GM12878 (cell line): ENCODE measurements around the gene TRABD2B. TPM values are rescaled to one million over a fixed set of nuclear protein-coding genes. Genes with fewer than 3 reads are reported as not detected.

ENCODE experiments used
- ATAC-seq: fragments of 200-7000 bp; cut with Tn5 transposase; 3 replicates; pipeline ENCODE4 v1.9.1; 2020; ENCODE audit warnings: mild to moderate bottlenecking, moderate library complexity
- BruUV-seq: library from RNA; stranded (reverse); fragments of 400-500 nt; replicated peaks from 2 replicates; lab custom pipeline; 2021; lab: Mats Ljungman, UMichigan
- CTCF ChIA-PET: fragments of 300-600 bp; sonication (Branson Sonifier 250); formaldehyde crosslinking; extraction: SDS; loops from one replicate; lab custom pipeline; 2021; ENCODE audit warnings: inconsistent platforms; lab: Yijun Ruan, JAX
- POLR2A ChIA-PET: fragments of 350-600 bp; formaldehyde crosslinking; extraction: SDS; loops from one replicate; lab custom pipeline; 2021; ENCODE audit warnings: inconsistent platforms; lab: Charles Lee
- RAD21 ChIA-PET: fragments of 300-600 bp; sonication (Branson Sonifier 250); formaldehyde crosslinking; loops from one replicate; lab custom pipeline; 2023; ENCODE audit warnings: antibody characterized with exemption; ENCODE audit not compliant: unreplicated experiment; lab: Charles Lee
- SMC1A ChIA-PET: fragments of 300-600 bp; sonication (Branson Sonifier 250); formaldehyde crosslinking; loops from one replicate; lab custom pipeline; 2023; ENCODE audit not compliant: unreplicated experiment, uncharacterized antibody; lab: Charles Lee
- DNase-seq: peaks from one replicate; pipeline ENCODE4 v3.0.0-alpha.2; 2011; ENCODE audit warnings: low read depth, low spot score
- FAIRE-seq: peaks from 3 replicates; lab custom pipeline; 2011; peaks lifted over from hg19 to GRCh38; lab: Jason Lieb, UNC
- H2AFZ ChIP-seq: 2 replicates; pipeline ENCODE4 v1.6.0; 2011; ENCODE audit warnings: low read depth, low read length, control low read depth; ENCODE audit not compliant: control insufficient read depth
- H3K27ac ChIP-seq: 2 replicates; pipeline ENCODE4 v1.5.1; 2011; ENCODE audit warnings: control low read depth; ENCODE audit not compliant: control insufficient read depth, insufficient read depth
- H3K27me3 ChIP-seq, 2 experiments: replicated peaks in 1 of 2; 2 replicates each; pipeline versions ENCODE4 v1.6.0 to v1.6.1; 2011; ENCODE audit warnings: low read length in 1 of 2; ENCODE audit not compliant: control insufficient read depth in 2 of 2, insufficient read depth in 2 of 2
- H3K36me3 ChIP-seq, 2 experiments: 2 replicates each; pipeline ENCODE4 v1.5.1; 2011; ENCODE audit warnings: low read length in 1 of 2; ENCODE audit not compliant: control insufficient read depth in 2 of 2, insufficient read depth in 2 of 2
- H3K4me1 ChIP-seq: 2 replicates; pipeline ENCODE4 v1.6.1; 2011; ENCODE audit warnings: mild to moderate bottlenecking, low read length, moderate library complexity, mixed read lengths; ENCODE audit not compliant: control insufficient read depth, insufficient read depth
- H3K4me2 ChIP-seq: 2 replicates; pipeline ENCODE4 v1.6.0; 2011; ENCODE audit warnings: control low read depth; ENCODE audit not compliant: control insufficient read depth, insufficient read depth
- H3K4me3 ChIP-seq: fragments of 200-600 bp; sonication (generic); 2 replicates; pipeline ENCODE4 v1.5.1; 2016
- H3K79me2 ChIP-seq: 2 replicates; pipeline ENCODE4 v1.6.0; 2011; ENCODE audit warnings: low read length; ENCODE audit not compliant: control insufficient read depth, insufficient read depth
- H3K9ac ChIP-seq: 2 replicates; pipeline ENCODE4 v1.8.0; 2011; ENCODE audit warnings: low read length, control low read depth, mixed read lengths; ENCODE audit not compliant: control insufficient read depth, insufficient read depth
- H3K9me3 ChIP-seq: replicated peaks from 3 replicates; pipeline ENCODE4 v1.5.1; 2011; ENCODE audit warnings: mild to moderate bottlenecking, low read length; ENCODE audit not compliant: control insufficient read depth, insufficient read depth
- H4K20me1 ChIP-seq: 2 replicates; pipeline ENCODE4 v1.6.0; 2011; ENCODE audit not compliant: control insufficient read depth, insufficient read depth
- BHLHE40 ChIP-seq, 2 experiments: fragments of 450-650 bp in 1 of 2; IDR thresholded peaks; 2 replicates each; pipeline ENCODE4 v1.6.1; 2011 to 2017; ENCODE audit warnings: low read depth in 2 of 2, borderline replicate concordance in 1 of 2, improper control_type of control experiment in 1 of 2, low read length in 1 of 2, mild to moderate bottlenecking in 1 of 2
- CBFB ChIP-seq: IDR thresholded peaks from 2 replicates; pipeline ENCODE4 v1.6.1; 2016; ENCODE audit warnings: antibody characterized with exemption, low read depth
- CHD1 ChIP-seq: IDR thresholded peaks from 2 replicates; pipeline ENCODE4 v1.6.1; 2012; ENCODE audit warnings: low read depth, low read length, improper control_type of control experiment
- CTCF ChIP-seq, 3 experiments: IDR thresholded peaks in 2 of 3; conservative IDR thresholded peaks in 1 of 3; 2 replicates each; pipeline ENCODE4 v1.5.1; 2011; ENCODE audit warnings: low read depth in 3 of 3, low read length in 3 of 3, mild to moderate bottlenecking in 3 of 3, control low read depth in 2 of 3, moderate library complexity in 2 of 3, inconsistent platforms in 1 of 3, mixed read lengths in 1 of 3; ENCODE audit not compliant: control insufficient read depth in 2 of 3, insufficient read depth in 1 of 3; ENCODE audit errors: extremely low read depth in 1 of 3
- E2F8 ChIP-seq: fragments of 450-650 bp; IDR thresholded peaks from 2 replicates; pipeline ENCODE4 v1.6.1; 2018; ENCODE audit warnings: mild to moderate bottlenecking, low read depth, moderate library complexity; ENCODE audit not compliant: partially characterized antibody
- EED ChIP-seq: sonication (generic); IDR thresholded peaks from 2 replicates; pipeline ENCODE4 v1.6.1; 2016; ENCODE audit warnings: antibody characterized with exemption, low read depth
- IKZF1 ChIP-seq: fragments of 450-650 bp; conservative IDR thresholded peaks from 2 replicates; pipeline ENCODE4 v1.6.1; 2017; ENCODE audit warnings: antibody characterized with exemption, mild to moderate bottlenecking
- JUNB ChIP-seq: IDR thresholded peaks from 2 replicates; pipeline ENCODE4 v1.6.1; 2016; ENCODE audit warnings: antibody characterized with exemption, mild to moderate bottlenecking
- NFYB ChIP-seq: IDR thresholded peaks from 2 replicates; pipeline ENCODE4 v1.6.1; 2011; ENCODE audit warnings: low read depth, mild to moderate bottlenecking, low read length, improper control_type of control experiment, moderate library complexity; ENCODE audit not compliant: insufficient read depth
- PRDM15 ChIP-seq: fragments of 450-650 bp; formaldehyde crosslinking; IDR thresholded peaks from 2 replicates; pipeline ENCODE4 v1.4.0; 2020; ENCODE audit warnings: mild to moderate bottlenecking, moderate library complexity
- SIN3A ChIP-seq: IDR thresholded peaks from 2 replicates; pipeline ENCODE4 v1.6.1; 2012; ENCODE audit warnings: low read depth, low read length, improper control_type of control experiment
- SMARCA5 ChIP-seq: fragments of 450-650 bp; IDR thresholded peaks from 2 replicates; pipeline ENCODE4 v1.6.1; 2017; ENCODE audit warnings: mild to moderate bottlenecking
- SPI1 ChIP-seq: IDR thresholded peaks from 2 replicates; pipeline ENCODE4 v1.6.1; 2011; ENCODE audit warnings: low read depth, mild to moderate bottlenecking, low read length, moderate library complexity, borderline replicate concordance; ENCODE audit not compliant: insufficient read depth
- ZBTB33 ChIP-seq: fragments of 450-650 bp; IDR thresholded peaks from 2 replicates; pipeline ENCODE4 v1.6.1; 2017; ENCODE audit warnings: mild to moderate bottlenecking
- WGBS: methylation state at CpG from one replicate; pipeline ENCODE4 v1.1.6; 2016; ENCODE audit warnings: low lambda C conversion rate; ENCODE audit not compliant: insufficient replicate concordance, insufficient coverage; ENCODE audit errors: missing lambda C conversion rate; 5-methylcytosine and 5-hydroxymethylcytosine counted together
- in situ Hi-C: fragments of 300-500 bp; cut with MboI; formaldehyde crosslinking; loops from 9 replicates; pipeline ENCODE4 v1.14.3; 2018; ENCODE audit warnings: mixed read lengths
- intact Hi-C: fragments of 100-400 bp; cut with micrococcal nuclease; formaldehyde crosslinking; loops from one replicate; pipeline ENCODE4 v1.14.2; 2022; ENCODE audit not compliant: unreplicated experiment
- polyA plus RNA-seq, 11 experiments: library from polyadenylated mRNA; depleted of rRNA in 4 of 11; unstranded in 6 of 11; stranded (reverse) in 5 of 11; fragments of >200 nt; fragmentation: Nextera tagmentation in 4 of 11; fragmentation: Illumina TruSeq in 1 of 11; extraction: Ambion mirVana in 4 of 11; extraction: Trizol in 1 of 11; gene quantifications; 1 replicate in 1 of 11; 2 replicates in 10 of 11; pipeline versions ENCODE4 v1.2.1 to v1.2.3, GENCODE V29; 2011 to 2016; ENCODE audit warnings: inconsistent platforms in 2 of 11, missing spikeins in 2 of 11, low read depth in 1 of 11
- total RNA-seq, 4 experiments: library from RNA; depleted of rRNA in 3 of 4; stranded (reverse); fragments of >200 nt in 3 of 4; fragmentation: Illumina TruSeq in 1 of 4; extraction: Trizol in 1 of 4; gene quantifications; 2 replicates each; pipeline versions ENCODE4 v1.2.1 to v1.2.3, GENCODE V29; 2013 to 2021

Gene TRABD2B
- total and polyA plus RNA-seq, 10 of the 15 experiments (the other 5 are each of a cell fraction or from before 2014, with no cell fraction given): not detected

GRCh38 chr1:47824716-47825115 is 172.5 kb downstream of the TRABD2B start:
- H3K36me3 ChIP-seq: no peaks in the 10 kb centered on the region
- in situ Hi-C loops (no loop called here), intact Hi-C loops (no loop called here)
- FAIRE-seq: no peak
- H3K4me2 ChIP-seq: no peak overlapping the region
- H3K4me1 ChIP-seq: no peaks in the 10 kb centered on the region
- ChIA-PET CTCF (no interaction called here), POLR2A (no interaction called here), SMC1A (no interaction called here), RAD21 (no interaction called here)
- no TSS peak for BruUV-seq
- H3K4me3 ChIP-seq: no peak overlapping the region
- no peak overlapping the region for H3K9ac ChIP-seq
- no peak overlapping the region for H2AFZ ChIP-seq
- no peak for DNase-seq
- no peaks in the 10 kb centered on the region for H3K79me2 ChIP-seq
- H4K20me1 ChIP-seq: no peaks in the 10 kb centered on the region; the same call in 1 of the 2 replicates
- no peak for ATAC-seq
- H3K9me3 ChIP-seq: no peaks in the 10 kb centered on the region
- WGBS: 8% methylated on average over 8 of the region's 8 CpGs
- H3K27ac ChIP-seq: no peak overlapping the region
- H3K27me3 ChIP-seq: peaks cover 0 to 5% of the 10 kb centered on the region in 2 experiments; a peak in 2 of 4 replicates
- TF ChIP-seq ZBTB33 (no peak), CTCF (IDR thresholded peaks at IDR 0.05 in 2 of 3, conservative IDR thresholded peaks at IDR 0.05 in 1 of 3; ENCODE audit: control insufficient read depth in 2 of 3, extremely low read depth in 1 of 3, insufficient read depth in 1 of 3, low read depth in 3 of 3, low read length in 3 of 3) (no peak), CBFB (no peak), JUNB (no peak), SIN3A (no peak), E2F8 (no peak), CHD1 (no peak), EED (no peak), SPI1 (no peak), NFYB (no peak), IKZF1 (no peak), PRDM15 (CRISPR knock-in tag) (no peak), BHLHE40 (IDR thresholded peaks at IDR 0.05; ENCODE audit: borderline replicate concordance in 1 of 2, low read depth in 2 of 2, low read length in 1 of 2) (no peak), SMARCA5 (no peak)
